Activated CD4-positive, alpha-beta T cell treated with anti-CD3 and anti-CD28 coated beads, Interleukin-2, Interleukin-6, amounts not matched to agents 100 ng/mL and 50 ng/mL, durations not matched to agents 16 hours and 8 hours (primary cell): ENCODE data around the gene MED17.

Experiments
- DNase-seq: peaks from one replicate; pipeline ENCODE4 v3.0.0-alpha.2; 2020

MED17 gene

DNA sequence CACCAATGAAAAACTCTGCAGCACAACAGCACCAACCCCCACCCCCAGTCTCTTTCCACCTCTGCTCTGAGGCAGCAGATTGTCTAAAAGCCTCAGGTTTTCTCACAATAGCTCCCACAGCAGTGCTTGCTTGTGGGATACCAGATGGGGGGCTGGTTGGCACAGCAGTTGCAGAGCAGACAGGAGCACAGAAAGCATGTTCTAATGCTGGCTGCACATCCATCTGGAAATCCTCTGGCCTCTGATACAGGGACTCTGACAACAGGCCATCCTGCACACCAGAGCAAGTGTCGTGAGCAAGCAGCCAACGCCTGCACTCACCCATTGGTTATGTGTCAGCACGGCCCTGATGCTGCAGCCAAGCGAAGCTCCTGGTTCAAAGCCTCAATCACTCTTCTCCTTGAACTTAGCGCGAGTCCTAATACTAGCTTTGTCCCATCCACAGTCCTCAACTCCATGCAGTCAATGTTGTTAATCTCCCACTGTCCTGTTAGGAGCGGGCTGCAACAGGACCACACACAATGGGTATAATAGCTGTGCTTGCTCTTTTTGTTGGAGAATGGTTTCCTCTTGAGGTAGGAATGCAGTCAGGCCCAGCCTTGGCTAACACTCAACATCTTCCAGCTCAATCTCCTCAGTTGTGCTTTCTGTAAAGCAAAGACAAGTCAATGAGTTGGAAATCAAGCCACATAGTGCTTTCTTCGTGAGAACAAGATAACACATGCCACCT is 36.0 kb downstream of the MED17 start:
- DNase-seq: no peak

DNA sequence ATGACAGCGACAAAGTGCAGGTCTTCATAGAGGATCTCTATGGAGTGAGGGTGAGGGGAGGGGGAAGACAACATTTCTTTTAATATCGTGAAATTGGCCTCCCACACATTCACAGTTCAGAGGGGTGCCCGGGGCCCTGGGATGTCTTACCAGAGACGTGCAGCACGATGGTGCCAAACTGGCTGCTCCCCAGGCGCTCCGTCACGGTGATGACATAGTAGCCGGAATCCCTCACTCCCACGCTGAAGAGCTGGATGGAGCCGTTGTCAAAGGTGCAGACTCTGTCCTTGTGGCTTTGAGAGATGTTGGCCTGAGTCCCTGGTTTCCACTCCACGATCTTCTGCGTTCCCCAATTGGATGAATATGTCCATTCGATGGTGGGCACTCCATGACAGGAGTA is 36.8 kb downstream of the MED17 start:
- DNase-seq: no peak

DNA sequence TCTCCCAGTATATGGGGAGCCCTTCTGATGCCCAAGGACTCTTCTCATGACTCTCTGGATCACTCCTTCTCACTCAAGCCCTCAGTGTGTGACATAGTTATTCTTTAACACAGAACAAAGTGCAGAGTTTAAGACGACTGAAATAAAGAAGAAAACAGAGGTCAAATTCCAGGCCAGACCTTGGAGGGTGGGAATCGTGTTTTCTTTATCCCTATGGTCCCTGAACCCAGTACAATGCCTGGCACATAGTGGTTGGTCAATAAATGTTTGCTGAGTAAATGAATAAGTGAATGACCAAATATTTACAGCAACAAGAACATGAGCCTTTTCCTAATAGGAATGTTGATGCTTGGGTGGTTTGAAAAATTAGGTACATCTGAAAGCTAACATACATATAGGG is 37.5 kb downstream of the MED17 start:
- DNase-seq: no peak

DNA sequence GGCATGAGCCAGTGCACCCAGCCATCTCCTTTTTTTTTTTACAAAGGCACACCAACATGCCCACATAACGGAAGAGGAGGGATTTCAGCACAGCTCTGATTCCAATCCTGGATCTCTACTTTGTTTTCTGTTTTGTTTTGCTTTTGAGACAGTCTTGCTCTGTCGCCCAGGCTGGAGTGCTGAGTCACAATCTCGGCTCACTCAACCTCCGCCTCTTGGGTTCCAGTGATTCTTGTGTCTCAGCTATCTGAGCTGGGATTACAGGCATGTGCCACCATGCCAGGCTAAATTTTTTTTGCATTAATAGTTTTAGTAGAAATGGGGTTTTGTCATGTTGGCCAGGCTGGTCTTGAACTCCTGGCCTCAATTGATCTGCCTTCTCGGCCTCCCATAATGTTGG is 38.3 kb downstream of the MED17 start:
- no peak for DNase-seq

DNA sequence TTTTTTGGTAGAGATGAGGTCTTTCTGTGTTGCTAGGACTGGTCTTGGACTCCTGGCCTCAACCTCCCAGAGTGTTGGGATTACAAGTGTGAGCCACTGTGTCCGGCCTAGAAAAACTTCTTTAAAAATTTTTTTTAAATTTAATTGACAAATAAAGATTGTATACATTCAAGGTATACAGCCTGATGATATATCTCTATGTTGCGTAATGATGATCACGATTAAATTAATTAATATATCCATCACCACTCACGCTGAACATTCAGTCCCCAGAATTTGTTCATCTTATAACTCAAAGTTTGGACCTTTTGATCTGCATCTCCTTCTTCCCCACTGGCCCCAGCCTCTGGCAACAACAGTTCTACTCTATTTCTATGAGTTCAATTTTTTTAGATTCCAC is 39.1 kb downstream of the MED17 start:
- no peak for DNase-seq

DNA sequence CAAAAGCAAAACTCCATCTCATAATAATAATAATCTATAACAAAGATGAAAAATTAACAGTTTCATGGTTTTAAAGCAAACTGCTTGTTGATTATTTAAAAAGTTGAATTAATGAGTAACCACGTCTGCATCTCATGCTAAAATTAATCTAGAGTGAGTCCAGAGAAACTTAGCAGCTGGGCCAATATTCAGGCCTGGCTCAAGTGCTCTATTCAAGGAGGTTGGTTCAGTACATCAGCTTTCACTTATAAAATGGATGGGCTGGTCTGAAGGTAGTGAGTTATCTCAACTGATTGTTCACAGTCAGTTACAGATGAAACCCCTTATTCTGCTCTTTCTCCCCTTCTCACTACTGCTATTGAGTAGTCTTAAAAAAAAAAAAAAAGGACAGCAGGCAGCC is 43.3 kb downstream of the MED17 start:
- no peak for DNase-seq

DNA sequence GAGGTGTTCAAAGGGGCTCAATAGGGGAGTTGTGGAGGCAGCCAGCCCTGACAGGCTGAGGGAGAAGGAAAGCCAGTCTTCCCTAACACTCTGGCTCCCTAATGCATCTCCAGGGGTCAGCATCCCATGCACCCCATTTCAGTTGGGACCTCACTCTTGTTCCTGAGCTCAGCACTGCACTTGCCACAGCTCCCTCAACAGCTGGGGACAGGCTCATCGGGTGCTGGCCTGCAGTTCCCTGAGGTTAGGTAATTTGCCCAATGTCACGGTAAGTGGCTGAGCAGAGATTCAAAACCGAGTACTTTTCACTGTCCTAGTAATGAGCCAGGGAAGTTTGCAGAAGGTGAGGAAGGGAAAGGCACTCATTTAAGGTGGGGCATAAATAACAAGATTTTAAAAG is 45.5 kb downstream of the MED17 start:
- no peak for DNase-seq

DNA sequence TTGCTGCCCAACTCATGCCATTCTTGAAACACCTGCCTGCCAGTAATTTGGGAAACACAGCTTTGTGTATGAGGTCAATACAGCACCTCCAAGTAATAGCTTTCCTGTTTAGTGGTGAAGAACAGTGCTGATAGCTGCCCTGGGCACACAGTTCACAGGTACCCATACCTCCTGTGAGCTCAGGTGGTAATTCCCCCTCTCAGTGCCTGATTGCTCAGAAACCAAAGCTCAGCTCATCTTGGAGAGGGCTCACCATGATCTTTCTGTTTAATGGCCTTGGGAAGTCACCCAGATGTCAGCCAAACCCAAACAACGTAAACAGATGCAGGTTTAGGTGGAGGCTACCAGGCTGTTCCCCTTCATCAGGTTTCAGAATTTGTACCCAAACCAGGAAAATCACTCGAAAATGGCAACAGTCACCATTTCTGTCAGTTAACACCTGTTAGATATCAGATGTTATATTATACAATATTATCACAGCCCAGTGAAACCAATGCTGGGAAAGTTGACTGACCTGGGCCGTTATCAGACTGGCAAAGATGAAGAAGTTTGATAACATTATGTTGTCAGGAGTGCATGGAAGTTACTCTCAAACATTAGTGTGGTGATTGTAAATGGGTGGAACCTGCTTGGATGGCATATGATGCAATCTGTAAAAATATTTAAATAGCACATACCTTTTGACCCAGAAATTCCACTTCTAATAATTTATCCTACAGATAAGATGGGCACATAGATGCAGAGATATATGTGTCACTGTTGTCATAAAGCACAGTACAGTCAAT is 47.5 kb downstream of the MED17 start:
- DNase-seq: no peak

DNA sequence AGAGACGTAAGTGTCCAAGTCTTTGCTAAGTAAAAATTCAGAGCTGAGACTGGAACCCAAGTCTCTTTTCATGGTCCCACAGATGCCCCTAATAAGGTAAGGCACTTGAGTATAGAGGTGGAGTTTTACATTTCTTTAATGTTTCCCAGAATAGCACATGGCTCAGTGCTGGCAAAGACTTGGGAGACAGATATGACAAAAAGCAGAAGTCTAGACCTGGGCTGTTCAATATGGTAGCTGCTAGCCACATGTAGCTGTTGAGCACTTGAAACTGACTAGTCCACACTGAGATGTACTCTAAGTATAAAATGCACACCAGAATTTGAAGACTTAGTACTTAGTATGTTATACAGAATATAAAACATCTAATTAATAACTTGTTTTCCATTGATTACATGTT is 48.7 kb downstream of the MED17 start:
- DNase-seq: no peak

DNA sequence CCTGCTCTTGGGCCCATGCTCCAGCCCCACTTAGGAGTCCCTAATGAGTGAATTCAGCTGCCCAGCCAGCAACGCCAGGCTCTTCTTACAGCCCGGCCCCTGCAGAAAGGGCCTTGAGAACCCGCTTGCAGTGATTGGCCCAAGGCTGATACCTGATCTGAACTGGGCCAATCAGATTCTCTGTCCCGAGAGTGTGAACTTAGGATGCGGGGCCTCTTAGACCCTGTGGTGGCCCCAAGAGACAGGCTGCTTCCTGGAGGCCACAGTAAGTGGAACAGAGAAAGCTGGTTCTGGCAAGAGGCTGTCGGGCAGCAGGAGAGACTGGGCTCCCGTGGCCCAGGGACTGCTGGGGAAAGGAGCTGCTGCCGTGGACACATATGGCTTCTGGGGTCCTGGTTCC is 54.9 kb downstream of the MED17 start:
- no peak for DNase-seq

DNA sequence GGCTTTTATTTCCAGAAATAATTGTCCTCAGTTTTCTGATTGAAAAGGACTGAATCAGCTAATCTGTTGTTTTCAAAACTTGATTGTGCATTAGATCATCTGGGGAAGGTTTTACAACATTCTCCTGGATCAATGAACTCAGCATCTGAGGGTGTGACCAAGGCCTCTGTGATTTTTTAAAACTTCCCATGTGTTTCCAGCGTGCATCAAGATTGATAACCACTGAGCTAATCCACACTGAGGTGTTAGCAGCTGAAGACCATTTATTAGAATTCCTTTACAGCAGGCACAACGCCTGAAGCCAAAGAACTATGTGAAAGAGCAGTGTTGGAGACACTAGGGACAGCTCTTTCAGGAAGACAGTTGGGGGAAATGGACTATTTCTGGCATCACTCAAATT is 56.1 kb downstream of the MED17 start:
- no peak for DNase-seq

DNA sequence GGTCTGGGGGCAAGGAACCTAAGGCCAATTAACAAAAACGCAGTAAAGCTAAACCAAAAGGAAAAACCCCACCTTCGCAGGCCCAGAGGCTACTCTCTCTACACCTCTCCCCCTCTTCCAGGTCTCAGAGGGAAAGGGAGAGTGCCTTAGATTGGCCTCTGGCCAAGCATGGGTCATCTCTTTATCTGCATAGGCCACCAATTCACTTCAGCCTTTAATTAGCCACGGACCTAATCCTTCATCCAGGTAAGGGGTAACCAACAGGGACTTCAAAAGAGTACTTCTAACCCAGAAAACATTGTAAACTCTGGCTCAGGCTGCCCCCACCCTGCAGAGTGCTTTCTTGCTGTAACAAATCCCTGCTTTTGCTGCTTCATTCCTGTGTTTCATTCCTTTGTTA is 56.9 kb downstream of the MED17 start:
- no peak for DNase-seq

DNA sequence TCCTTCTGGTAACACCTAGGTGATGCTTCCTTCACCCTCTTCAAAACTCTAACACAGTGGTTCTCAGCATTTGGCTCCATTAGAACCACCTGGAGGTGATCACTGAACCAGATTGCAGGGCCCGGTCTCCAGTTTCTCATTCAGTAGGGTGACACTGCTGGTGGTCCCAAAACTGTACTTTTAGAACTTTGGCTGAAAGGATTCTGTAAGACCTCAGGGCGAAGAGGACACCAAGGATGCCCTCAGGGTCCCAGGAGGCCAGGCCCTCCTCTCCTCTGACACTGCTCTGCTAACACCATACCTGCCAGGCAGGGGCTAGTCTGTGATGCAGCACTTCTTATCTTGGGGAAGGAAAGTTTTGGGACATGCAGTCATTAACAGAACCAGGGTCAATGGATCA is 57.4 kb downstream of the MED17 start:
- DNase-seq: no peak

DNA sequence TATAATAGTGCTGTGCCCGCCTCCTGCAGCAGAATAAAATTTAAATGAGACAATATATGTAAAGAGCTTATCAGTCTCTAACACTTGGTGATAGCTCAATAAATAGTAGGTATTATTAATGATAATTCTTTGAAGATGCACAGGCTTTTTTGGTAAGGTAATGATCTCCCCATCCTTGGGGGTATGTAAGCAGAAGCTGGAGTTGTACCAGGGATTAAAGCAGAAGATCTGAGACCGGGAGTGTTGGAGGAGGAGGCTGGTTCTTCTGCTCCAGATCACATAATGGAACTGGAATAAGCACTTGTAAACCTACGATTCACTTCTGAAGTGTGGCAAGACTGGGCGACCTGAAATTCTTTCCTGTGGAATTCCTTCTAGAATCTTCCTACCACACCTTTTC is 58.0 kb downstream of the MED17 start:
- no peak for DNase-seq

DNA sequence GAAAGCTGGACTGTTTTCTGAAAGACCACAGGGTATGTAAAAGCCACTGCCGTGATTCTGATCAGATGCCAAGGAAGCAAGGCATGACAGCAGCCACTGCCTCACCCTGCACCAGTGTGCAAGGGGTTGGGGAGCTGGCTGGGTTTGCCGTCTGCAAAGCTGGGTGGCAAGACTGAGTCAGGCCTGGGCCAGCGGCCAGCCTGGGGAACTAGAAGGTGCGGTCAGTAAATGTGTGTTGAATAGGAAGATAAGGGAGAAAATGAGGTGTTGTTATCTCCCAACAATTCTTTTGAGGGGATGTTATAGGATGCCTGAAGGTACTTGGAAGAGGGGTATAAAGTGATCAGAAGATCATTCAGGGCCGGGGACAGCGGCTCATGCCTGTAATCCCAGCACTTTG is 58.4 kb downstream of the MED17 start:
- no peak for DNase-seq

DNA sequence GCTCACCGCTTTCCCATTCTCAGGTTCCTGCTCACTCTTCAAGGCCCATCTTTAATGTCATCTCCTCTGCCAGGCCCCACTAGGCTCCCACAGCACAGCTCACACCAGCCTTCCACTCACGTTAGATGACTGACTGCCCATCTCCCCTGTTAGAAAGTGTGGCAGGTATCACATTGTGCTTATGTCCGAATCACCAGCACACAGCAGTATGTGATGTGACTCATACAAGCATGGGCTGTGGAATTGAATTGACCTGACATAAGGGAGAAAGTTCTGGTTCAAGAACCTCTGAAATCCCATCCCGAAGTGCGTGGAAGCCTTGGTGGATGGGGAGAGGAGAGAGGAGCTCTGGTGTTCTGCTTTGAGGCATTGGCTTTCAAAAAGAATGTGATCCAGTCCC is 59.8 kb downstream of the MED17 start:
- no peak for DNase-seq

DNA sequence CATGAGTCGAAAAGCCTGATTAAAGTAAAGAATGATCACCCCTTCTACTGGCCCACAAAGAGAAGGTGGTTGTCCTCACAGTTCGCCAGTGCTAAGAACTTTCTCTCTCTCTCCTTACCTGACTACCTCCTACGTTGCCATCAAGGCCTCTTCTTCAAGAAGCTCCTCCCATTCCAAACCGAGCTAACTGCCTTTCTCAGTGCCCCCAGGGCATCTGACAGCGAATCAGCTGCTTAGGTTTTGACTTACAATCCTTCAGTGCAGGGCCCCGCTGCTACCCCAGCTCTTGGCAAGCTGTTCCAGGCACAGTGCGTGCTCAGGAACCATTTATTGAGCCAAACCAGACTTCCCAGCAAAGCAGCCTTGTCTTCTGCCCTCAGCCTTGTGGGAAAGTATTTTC is 60.5 kb downstream of the MED17 start:
- no peak for DNase-seq

DNA sequence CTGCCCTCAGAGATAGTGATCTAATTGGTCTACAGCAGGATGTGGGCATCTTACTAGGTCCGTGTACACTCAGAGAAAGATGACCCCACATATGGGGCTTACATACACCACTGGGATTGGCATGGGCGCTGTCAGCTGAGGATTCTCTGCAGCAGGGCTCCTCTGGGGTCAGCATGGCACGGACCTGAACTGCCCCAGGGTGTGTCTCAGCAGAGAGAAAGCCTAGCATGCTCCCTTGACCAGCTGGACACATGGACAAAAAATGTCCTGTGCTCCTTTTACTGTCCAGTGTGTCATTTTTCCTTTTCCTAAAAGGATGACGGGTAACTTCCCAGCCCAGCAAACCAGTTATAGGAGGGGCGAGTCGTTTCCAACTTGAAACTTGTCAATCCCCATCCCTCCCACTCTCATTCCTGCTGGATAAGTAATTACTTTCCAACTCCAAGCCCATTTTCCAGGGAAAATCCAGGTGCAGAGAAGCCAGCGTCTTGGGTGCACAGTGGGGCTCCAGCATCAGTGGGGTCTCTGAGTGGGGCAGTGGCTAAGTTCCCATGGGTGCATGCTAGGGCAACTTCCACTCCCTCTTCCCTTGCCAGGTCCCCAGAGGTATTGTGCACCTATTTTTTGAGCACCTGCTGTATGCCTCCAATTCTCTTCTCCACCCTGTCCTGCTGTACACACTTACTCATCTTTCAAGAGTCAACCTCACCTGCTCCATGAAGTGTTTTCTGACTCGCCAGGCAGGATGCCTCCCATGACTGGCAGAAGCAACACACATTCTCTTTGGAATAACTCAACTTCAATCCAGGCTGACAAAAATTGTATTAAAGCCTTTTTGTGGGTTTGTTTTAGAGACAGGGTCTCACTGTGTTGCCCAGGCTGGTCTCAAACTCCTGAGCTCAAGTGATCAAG is 61.4 kb downstream of the MED17 start:
- no peak for DNase-seq

DNA sequence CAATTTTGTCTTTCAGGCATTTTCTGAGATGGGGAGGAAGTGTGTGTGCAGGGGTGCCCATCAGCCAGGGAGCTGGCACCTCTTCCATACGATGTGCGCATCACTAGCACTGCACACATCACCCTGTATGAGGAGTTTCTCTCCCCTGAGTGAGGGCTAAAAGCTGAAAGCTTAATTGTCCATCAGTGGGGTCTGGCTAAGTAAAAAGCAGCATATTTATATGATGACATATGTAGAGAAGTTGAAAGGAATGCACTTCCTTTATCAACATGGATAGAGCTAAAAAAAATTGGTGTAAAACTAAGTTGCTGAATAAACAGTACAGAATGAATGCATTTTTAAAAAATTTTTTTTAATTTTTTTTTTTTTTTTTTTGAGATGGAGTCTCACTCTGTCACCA is 62.3 kb downstream of the MED17 start:
- no peak for DNase-seq

DNA sequence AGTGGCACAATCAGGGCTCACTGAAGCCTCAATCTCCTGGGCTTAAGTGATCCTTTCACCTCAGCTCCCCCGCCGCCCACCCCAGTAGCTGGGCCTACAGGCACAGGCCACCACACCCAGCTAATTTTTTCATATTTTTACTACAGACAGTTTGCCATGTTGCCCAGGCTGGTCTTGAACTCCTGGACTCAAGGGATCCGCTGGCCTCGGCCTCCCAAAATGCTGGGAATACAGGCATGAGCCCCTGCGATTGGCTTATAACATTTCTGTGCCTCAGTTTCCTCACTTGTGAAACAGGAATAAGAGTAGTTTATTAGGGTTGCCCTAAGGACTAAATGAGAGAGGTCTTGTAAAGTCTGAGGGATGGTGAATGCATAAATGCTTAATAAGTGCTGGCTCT is 65.1 kb downstream of the MED17 start:
- DNase-seq: no peak

DNA sequence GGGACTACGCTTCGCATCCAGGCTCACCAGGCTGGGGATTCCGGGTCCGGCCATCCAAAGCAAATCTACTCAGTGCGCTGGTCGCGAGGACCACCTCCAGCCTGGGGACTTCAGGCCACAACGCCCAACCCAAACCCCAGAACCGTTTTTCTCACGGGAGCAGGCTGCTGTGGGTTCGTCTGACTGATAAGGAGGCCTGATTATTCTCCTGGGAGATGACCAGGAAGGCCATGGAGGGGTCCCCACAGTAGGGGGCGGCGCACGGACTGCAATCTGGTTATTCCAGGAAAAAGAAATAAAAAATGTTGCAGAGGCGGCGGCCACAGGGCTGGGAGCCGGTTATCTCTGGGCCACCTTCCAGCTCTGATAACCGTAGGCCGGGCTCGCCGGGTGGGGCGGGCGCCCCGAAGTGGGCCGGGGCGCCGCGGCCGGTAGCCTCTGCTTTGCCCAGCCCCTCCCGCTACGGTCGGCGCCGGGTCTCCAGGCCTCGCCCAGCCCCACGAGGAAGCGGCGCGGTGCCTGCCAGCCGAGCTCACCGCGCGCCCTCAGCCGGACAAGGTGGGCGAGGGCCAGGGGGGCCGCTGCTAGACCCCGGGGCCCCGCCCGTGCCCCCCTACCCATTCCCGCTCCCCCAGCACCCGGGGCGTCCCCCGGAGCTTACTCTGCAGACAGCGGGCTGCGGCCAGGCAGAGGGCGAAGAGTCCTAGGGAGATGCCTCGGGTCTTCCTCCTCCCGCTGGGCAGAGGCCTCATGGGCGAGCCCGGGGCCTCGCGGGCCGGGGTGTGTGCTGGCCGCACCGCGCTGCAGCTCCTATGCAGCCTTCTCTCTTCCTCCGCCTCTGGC is 65.9 kb downstream of the MED17 start:
- DNase-seq: no peak

DNA sequence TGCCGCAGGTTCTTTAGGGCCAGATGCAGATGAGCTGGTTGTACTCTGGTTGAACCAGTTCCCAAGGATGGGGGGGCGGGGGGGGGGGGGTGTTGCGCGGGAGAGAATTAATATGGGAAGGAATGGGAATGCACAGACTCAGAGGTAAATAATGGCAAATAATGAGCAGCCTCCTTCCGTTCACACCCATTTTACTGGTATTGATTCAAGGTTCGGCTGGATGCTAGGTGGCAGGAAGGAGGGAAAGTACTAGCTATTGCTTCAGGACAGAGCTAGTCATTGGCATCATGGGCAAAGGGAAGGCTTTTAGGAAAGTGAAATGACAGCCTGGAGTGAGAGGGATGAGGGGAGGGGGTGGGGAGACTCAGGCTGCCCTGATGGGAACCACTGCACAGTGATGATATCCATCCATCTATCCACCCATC is 66.5 kb downstream of the MED17 start, which contains the start of gene VSTM5:
Gene VSTM5, minus strand, starts transcription at position 25 of the 425 bp plus-strand sequence. CDS start 116 bp downstream, outside the sequence.
- no peak for DNase-seq

DNA sequence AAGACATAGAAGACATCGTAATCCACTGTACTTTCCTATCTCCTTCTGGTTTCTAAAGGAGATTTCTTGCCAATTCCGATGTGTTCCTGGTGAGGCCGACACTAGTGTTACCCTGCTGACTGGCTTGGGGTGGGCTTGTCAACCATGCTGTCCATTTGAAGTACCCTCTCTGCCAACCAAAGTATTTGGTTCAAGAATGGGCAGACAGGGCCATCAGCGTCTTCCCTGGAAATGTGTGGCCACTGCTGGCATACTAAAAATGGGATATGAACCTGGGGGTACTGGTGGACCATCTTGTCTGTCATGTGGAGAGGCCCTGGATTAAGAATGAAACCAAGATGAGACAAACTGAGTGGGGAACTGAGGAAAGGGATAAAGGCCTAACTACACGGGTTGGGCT is 68.2 kb downstream of the MED17 start:
- DNase-seq: no peak
